Calu3 (cell line): ENCODE data around the gene VPS13C. TPM values are rescaled to one million over a fixed set of nuclear protein-coding genes. Genes with fewer than 3 reads are reported as not detected.

Experiments used
- BruUV-seq: library from RNA; stranded (reverse); fragments of 400-500 nt; replicated peaks from 2 replicates; lab custom pipeline; 2021; lab: Mats Ljungman, UMichigan
- CTCF ChIA-PET: fragments of 300-600 bp; sonication (Branson Sonifier 250); formaldehyde crosslinking; loops from one replicate; lab custom pipeline; 2022; ENCODE audit warnings: antibody characterized with exemption; lab: Charles Lee
- DNase-seq: peaks from one replicate; pipeline ENCODE4 v3.0.0; 2022
- H3K27ac Mint-ChIP-seq: one replicate; pipeline ENCODE4 v1.8.0; 2022; ENCODE audit warnings: mixed read lengths; ENCODE audit not compliant: unreplicated experiment
- H3K27me3 Mint-ChIP-seq: one replicate; pipeline ENCODE4 v1.8.0; 2022; ENCODE audit warnings: mixed read lengths; ENCODE audit not compliant: unreplicated experiment
- H3K36me3 Mint-ChIP-seq: one replicate; pipeline ENCODE4 v1.8.0; 2022; ENCODE audit warnings: mild to moderate bottlenecking, moderate library complexity, mixed read lengths; ENCODE audit not compliant: insufficient read depth, unreplicated experiment
- H3K4me1 Mint-ChIP-seq: one replicate; pipeline ENCODE4 v1.8.0; 2022; ENCODE audit warnings: mild to moderate bottlenecking, low read depth, mixed read lengths; ENCODE audit not compliant: unreplicated experiment
- H3K4me3 Mint-ChIP-seq: one replicate; pipeline ENCODE4 v1.8.0; 2022; ENCODE audit warnings: mild to moderate bottlenecking, low read depth, moderate library complexity, mixed read lengths; ENCODE audit not compliant: unreplicated experiment
- H3K9me3 Mint-ChIP-seq: one replicate; pipeline ENCODE4 v1.8.0; 2022; ENCODE audit warnings: low read depth, mixed read lengths; ENCODE audit not compliant: unreplicated experiment
- CTCF ChIP-seq: fragments of 200-600 bp; IDR thresholded peaks from one replicate; pipeline ENCODE4 v1.8.0; 2022; ENCODE audit warnings: antibody characterized with exemption; ENCODE audit not compliant: unreplicated experiment
- intact Hi-C: fragments of 100-400 bp; cut with micrococcal nuclease; formaldehyde crosslinking; loops from one replicate; pipeline ENCODE4 v1.10.0; 2022; ENCODE audit not compliant: unreplicated experiment
- total RNA-seq: library from RNA; stranded (reverse); gene quantifications from 2 replicates; pipeline ENCODE4 v1.2.3, GENCODE V29; 2022

VPS13C gene
- total RNA-seq, 1 experiment from 2014 or later = 99.9 TPM

GRCh38 chr15:62067448-62068044 lies 7.3 kb upstream of the VPS13C start:
- Mint-ChIP-seq H3K27me3 (no peaks in the 10 kb centered on the region), H3K4me1 (peaks cover 41% of the 10 kb centered on the region), H3K9me3 (no peaks in the 10 kb centered on the region), H3K36me3 (peaks cover 40% of the 10 kb centered on the region), H3K4me3 (peak overlapping the region; percentile 89), H3K27ac (peak overlapping the region; percentile 91)
- DNase-seq = peak; percentile 49
- BruUV-seq = no TSS peak
- CTCF ChIA-PET = interaction anchor here (0.9 to 2.0 kb wide), 7 partner anchors 32 to 239 kb away, joined by 3 to 12 read pairs (median 3); no protein-coding TSS in a partner anchor
- TF ChIP-seq CTCF = no peak
- intact Hi-C loops = loop anchor here (2.0 kb wide), 1 partner anchor 57 kb away; no protein-coding TSS in a partner anchor

DNA sequence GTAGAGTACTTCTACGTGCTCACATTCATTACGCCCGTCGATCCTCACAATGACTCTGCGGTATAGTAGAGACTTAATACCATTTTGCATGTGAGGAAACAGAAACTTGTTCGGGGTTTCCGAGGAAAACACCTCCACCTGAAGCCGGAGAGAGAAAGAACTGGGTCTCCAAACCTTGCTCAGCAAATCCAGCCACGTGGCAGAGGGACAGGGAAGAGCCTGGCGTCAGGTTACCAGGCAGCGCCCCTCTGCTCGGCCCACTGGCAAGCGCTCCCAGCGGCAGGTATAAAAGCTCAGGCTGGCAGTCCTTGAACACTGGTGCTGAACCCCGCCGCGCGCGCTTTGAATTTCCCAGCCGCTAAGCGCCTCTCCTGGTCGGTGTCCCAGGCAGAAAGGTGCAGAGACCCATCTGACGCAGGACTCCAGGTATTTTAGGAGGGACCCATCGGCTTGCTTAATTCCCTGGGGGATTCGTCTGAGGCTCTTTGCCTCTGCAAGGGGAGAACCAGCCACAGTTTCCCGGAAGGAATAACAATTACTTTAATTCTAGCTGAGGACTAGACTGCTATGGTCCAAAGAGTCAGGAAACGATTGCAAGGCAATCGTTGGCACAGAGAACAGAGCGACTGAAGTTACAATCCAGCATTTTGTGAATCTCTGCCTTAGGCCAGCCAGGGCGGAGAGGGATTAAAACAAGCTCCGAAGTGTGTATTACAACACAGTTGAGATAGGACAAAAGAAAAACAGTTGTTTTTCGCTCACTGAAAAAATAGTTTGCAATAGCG lies 6.6 kb upstream of the VPS13C start, which contains the start of gene C2CD4A:
Gene C2CD4A, plus strand, starts transcription at position 315 of the 785 bp plus-strand sequence. CDS start 637 bp downstream, outside the sequence.
- DNase-seq = peak; percentile 96
- Mint-ChIP-seq H3K4me3 (peak within 1 kb of the TSS; percentile 89), H3K36me3 (peaks cover 40% of the 10 kb centered on the region), H3K9me3 (no peaks in the 10 kb centered on the region), H3K27me3 (no peaks in the 10 kb centered on the region), H3K4me1 (peaks cover 48% of the 10 kb centered on the region), H3K27ac (peak within 1 kb of the TSS; percentile 91)
- intact Hi-C loops = loop anchor here (2.0 kb wide), 1 partner anchor 58 kb away; no protein-coding TSS in a partner anchor
- CTCF ChIA-PET = interaction anchor here (0.6 to 2.0 kb wide), 9 partner anchors 8 to 240 kb away, joined by 3 to 12 read pairs (median 3); no protein-coding TSS in a partner anchor
- BruUV-seq = TSS peak; percentile 87
- TF ChIP-seq CTCF = no peak

- TF ChIP-seq CTCF = no peak
- Mint-ChIP-seq H3K4me3 (peak overlapping the region; percentile 55), H3K27me3 (no peaks in the 10 kb centered on the region), H3K9me3 (no peaks in the 10 kb centered on the region), H3K4me1 (peaks cover 55% of the 10 kb centered on the region), H3K27ac (peak overlapping the region; percentile 25), H3K36me3 (peaks cover 61% of the 10 kb centered on the region)
- no TSS peak for BruUV-seq
- intact Hi-C loops = no loop called here
- DNase-seq = peak; percentile 57
- CTCF ChIA-PET = interaction anchor here (0.6 to 2.2 kb wide), 9 partner anchors 9 to 404 kb away, joined by 3 to 8 read pairs (median 5); no protein-coding TSS in a partner anchor
Measured at GRCh38 chr15:62063825-62064635, 3.8 kb upstream of the VPS13C start.

GRCh38 chr15:62060896-62061280 lies 641 bp upstream of the VPS13C start:
- CTCF ChIA-PET = interaction anchor here (0.6 to 2.5 kb wide), 8 partner anchors 9 to 246 kb away, joined by 3 to 12 read pairs (median 4); no protein-coding TSS in a partner anchor
- TF ChIP-seq CTCF = no peak
- Mint-ChIP-seq H3K36me3 (peaks cover 52% of the 10 kb centered on the region), H3K9me3 (no peaks in the 10 kb centered on the region), H3K27me3 (no peaks in the 10 kb centered on the region), H3K4me3 (peak overlapping the region; percentile 93), H3K4me1 (peaks cover 64% of the 10 kb centered on the region), H3K27ac (peak overlapping the region; percentile 25)
- intact Hi-C loops = no loop called here
- BruUV-seq = TSS peak; percentile 81
- DNase-seq = no peak
